CD4-positive, alpha-beta memory T cell (primary cell): ENCODE data around the gene CEP72. TPM values are rescaled to one million over a fixed set of nuclear protein-coding genes. Genes with fewer than 3 reads are reported as not detected.
A peak's percentile ranks its signal among the peaks of the same experiment; 100 is the strongest.

Experiments
- CTCF ChIA-PET: fragments of 350-600 bp; sonication (Branson Sonifier 250); formaldehyde crosslinking; loops from one replicate; lab custom pipeline; 2021; ENCODE audit warnings: inconsistent platforms; ENCODE audit not compliant: partially characterized antibody; lab: Charles Lee
- POLR2A ChIA-PET: fragments of 350-600 bp; sonication (Branson Sonifier 250); formaldehyde crosslinking; loops from one replicate; lab custom pipeline; 2021; ENCODE audit not compliant: partially characterized antibody; lab: Charles Lee
- DNase-seq, 5 donors: peaks; one replicate each; pipeline versions ENCODE4 v3.0.0 to v3.0.0-alpha.2; 2020 to 2022; ENCODE audit warnings: mixed read lengths in 1 of 5
- H3K27ac ChIP-seq: one replicate; pipeline ENCODE4 v1.7.0; 2013; ENCODE audit warnings: low read depth, low read length
- H3K27me3 ChIP-seq: 2 replicates; pipeline ENCODE4 v1.7.0; 2013; ENCODE audit warnings: mild to moderate bottlenecking, low read length, moderate library complexity; ENCODE audit not compliant: insufficient read depth
- H3K36me3 ChIP-seq: 2 replicates; pipeline ENCODE4 v1.7.0; 2013; ENCODE audit warnings: mild to moderate bottlenecking, low read length, moderate library complexity; ENCODE audit not compliant: insufficient read depth
- H3K4me1 ChIP-seq: 2 replicates; pipeline ENCODE4 v1.7.0; 2013; ENCODE audit warnings: mild to moderate bottlenecking, low read length, moderate library complexity; ENCODE audit not compliant: insufficient read depth
- H3K4me3 ChIP-seq, 2 donors: one replicate each; pipeline ENCODE4 v1.7.0; 2013; ENCODE audit warnings: low read length in 2 of 2, mild to moderate bottlenecking in 1 of 2
- H3K9me3 ChIP-seq, 2 donors: one replicate each; pipeline ENCODE4 v1.7.0; 2013; ENCODE audit warnings: low read length in 2 of 2, control low read depth in 1 of 2; ENCODE audit not compliant: control insufficient read depth in 1 of 2
- H3K27ac Mint-ChIP-seq, 7 donors: one replicate each; pipeline ENCODE4 v1.8.0; 2020 to 2021; ENCODE audit warnings: mixed read lengths in 7 of 7, mild to moderate bottlenecking in 6 of 7, inconsistent platforms in 3 of 7, moderate library complexity in 3 of 7
- H3K27me3 Mint-ChIP-seq, 2 donors: one replicate each; pipeline ENCODE4 v1.8.0; 2020 to 2021; ENCODE audit warnings: mixed read lengths in 2 of 2
- H3K36me3 Mint-ChIP-seq, 2 donors: one replicate each; pipeline ENCODE4 v1.8.0; 2020 to 2021; ENCODE audit warnings: mixed read lengths in 2 of 2, inconsistent platforms in 1 of 2, mild to moderate bottlenecking in 1 of 2
- H3K4me1 Mint-ChIP-seq, 4 donors: one replicate each; pipeline ENCODE4 v1.8.0; 2020 to 2021; ENCODE audit warnings: mixed read lengths in 4 of 4, mild to moderate bottlenecking in 1 of 4
- H3K4me3 Mint-ChIP-seq, 8 donors: one replicate each; pipeline ENCODE4 v1.8.0; 2020 to 2021; ENCODE audit warnings: mixed read lengths in 8 of 8, mild to moderate bottlenecking in 7 of 8, moderate library complexity in 6 of 8, inconsistent platforms in 3 of 8
- H3K9me3 Mint-ChIP-seq, 8 donors: one replicate each; pipeline ENCODE4 v1.8.0; 2020 to 2021; ENCODE audit warnings: mixed read lengths in 8 of 8, mild to moderate bottlenecking in 5 of 8, inconsistent platforms in 3 of 8, moderate library complexity in 1 of 8
- intact Hi-C: fragments of 100-400 bp; cut with micrococcal nuclease; formaldehyde crosslinking; loops from one replicate; pipeline ENCODE4 v1.15.1; 2023
- polyA plus RNA-seq, 2 donors: library from polyadenylated mRNA; unstranded; fragments of 300-500 nt; fragmentation: Illumina TruSeq; gene quantifications; one replicate each; pipeline ENCODE4 v1.2.3, GENCODE V29; 2021
- total RNA-seq, 2 experiments: library from RNA; stranded (reverse); gene quantifications; one replicate each; pipeline ENCODE4 v1.2.3, GENCODE V29; 2021

The CEP72 gene
- total and polyA plus RNA-seq, 4 experiments from 2014 or later = 2.5 to 28.0 (median 16.2) TPM

- CTCF ChIA-PET = no interaction called here
- no peak overlapping the region for H3K4me3 ChIP-seq
- H3K27me3 Mint-ChIP-seq = no peaks in the 10 kb centered on the region
- POLR2A ChIA-PET = no interaction called here
- DNase-seq = no peak
- no peaks in the 10 kb centered on the region for H3K4me1 ChIP-seq
- H3K27me3 ChIP-seq = no peaks in the 10 kb centered on the region
- no peaks in the 10 kb centered on the region for H3K9me3 ChIP-seq
- no peaks in the 10 kb centered on the region for H3K9me3 Mint-ChIP-seq
- no peak overlapping the region for H3K27ac ChIP-seq
- peaks cover 4% of the 10 kb centered on the region for H3K36me3 ChIP-seq
- peaks cover 0 to 4% (median 2%) of the 10 kb centered on the region in 4 donors for H3K4me1 Mint-ChIP-seq
- H3K36me3 Mint-ChIP-seq = peaks cover 45 to 53% of the 10 kb centered on the region in 2 donors
- intact Hi-C loops = no loop called here
- no peak overlapping the region for H3K4me3 Mint-ChIP-seq
- H3K27ac Mint-ChIP-seq = peak overlapping the region in 3 of 7 donors; percentile 18 to 62 (median 30)
These were observed 48.4 kb downstream of the CEP72 start for GRCh38 chr5:660491-661030.

DNA sequence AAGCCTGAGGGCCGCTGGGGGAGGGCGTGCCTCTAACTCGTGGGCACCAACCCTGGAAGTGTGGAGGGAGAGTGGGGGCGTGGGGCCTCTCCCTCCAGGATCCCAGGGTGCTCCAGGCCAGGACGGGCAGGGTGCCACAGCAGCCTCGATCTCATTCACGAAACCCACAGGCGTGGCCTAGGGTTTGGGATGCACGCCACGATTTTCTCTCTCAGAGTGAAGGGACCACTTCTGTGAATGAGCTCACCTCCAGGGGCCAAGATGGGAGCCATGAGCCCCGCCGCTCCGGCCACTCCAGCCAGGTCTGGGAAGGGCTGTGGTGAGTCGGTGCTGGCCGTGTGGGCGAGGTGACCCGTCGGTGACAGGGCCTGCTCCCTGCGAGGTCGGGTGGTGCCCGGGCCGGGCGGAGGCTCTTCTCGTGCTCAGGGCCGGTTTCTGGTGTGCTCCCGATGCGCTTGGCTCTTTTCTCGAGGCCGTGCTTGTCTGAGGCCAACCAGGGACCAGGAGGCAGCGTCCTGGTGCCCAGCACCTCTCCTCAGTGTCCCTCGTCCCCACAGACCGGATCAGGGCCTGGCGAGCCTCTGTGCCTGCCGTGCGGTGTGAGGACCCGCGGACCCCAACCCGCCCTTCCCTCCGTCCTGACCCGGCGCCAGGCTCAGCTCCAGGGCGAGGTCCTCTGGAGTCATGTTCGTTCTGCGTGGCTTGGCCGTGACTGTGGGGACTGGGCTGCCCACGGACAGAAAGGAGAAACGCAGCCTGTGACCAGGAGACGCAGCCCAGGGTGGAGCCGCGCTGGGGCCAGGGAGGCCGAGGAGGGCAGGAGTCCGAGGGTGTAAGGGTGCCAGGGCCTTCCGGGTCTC is 50.0 kb downstream of the CEP72 start:
- peak overlapping the region in 1 of 7 donors; percentile 60 for H3K27ac Mint-ChIP-seq
- peaks cover under 1 to 4% (median 2%) of the 10 kb centered on the region in 4 donors for H3K4me1 Mint-ChIP-seq
- no peaks in the 10 kb centered on the region for H3K27me3 ChIP-seq
- no peak overlapping the region for H3K4me3 ChIP-seq
- no peak overlapping the region for H3K4me3 Mint-ChIP-seq
- H3K27ac ChIP-seq = no peak overlapping the region
- no peaks in the 10 kb centered on the region for H3K9me3 ChIP-seq
- ChIA-PET POLR2A (no interaction called here), CTCF (no interaction called here)
- H3K36me3 Mint-ChIP-seq = peaks cover 40 to 41% of the 10 kb centered on the region in 2 donors
- H3K9me3 Mint-ChIP-seq = no peaks in the 10 kb centered on the region
- no peaks in the 10 kb centered on the region for H3K4me1 ChIP-seq
- no peaks in the 10 kb centered on the region for H3K27me3 Mint-ChIP-seq
- no peak for DNase-seq
- intact Hi-C loops = no loop called here
- H3K36me3 ChIP-seq = peaks cover 4% of the 10 kb centered on the region

DNA sequence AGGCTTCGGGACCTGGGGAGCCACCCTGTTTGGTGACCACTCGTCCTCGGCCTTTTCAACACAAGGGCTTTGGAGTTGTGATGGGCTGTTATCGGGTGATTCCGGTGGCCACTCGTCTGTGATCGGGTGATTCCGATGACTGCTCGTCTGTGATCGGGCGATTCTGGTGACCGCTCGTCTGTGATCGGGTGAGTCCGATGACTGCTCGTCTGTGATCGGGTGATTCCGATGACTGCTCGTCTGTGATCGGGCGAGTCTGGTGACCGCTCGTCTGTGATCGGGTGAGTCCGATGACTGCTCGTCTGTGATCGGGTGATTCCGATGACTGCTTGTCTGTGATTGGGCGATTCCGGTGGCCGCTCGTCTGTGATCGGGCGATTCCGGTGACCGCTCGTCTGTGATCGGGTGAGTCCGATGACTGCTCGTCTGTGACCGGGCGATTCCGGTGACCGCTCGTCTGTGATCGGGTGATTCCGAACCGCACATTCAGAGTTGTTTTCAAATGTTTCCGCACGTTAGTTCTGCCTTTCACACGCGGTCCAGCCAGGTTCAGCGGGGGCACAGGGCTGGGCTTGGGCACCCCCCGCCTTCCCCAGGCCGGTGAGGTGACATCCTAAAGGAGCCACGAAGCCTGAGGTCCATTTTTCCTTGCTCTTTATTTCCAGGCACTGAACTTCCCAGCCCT is 50.8 kb downstream of the CEP72 start:
- H3K36me3 Mint-ChIP-seq = peaks cover 38 to 39% of the 10 kb centered on the region in 2 donors
- intact Hi-C loops = no loop called here
- ChIA-PET CTCF (no interaction called here), POLR2A (no interaction called here)
- H3K27me3 ChIP-seq = no peaks in the 10 kb centered on the region
- DNase-seq = peak in 1 of 5 donors; percentile 29
- peaks cover 4% of the 10 kb centered on the region for H3K36me3 ChIP-seq
- H3K27me3 Mint-ChIP-seq = no peaks in the 10 kb centered on the region
- H3K27ac ChIP-seq = no peak overlapping the region
- no peak overlapping the region for H3K4me3 Mint-ChIP-seq
- H3K4me1 Mint-ChIP-seq = peaks cover 1 to 8% (median 5%) of the 10 kb centered on the region in 4 donors
- H3K4me3 ChIP-seq = no peak overlapping the region
- no peak overlapping the region for H3K27ac Mint-ChIP-seq
- H3K4me1 ChIP-seq = no peaks in the 10 kb centered on the region
- H3K9me3 Mint-ChIP-seq = no peaks in the 10 kb centered on the region
- no peaks in the 10 kb centered on the region for H3K9me3 ChIP-seq

DNA sequence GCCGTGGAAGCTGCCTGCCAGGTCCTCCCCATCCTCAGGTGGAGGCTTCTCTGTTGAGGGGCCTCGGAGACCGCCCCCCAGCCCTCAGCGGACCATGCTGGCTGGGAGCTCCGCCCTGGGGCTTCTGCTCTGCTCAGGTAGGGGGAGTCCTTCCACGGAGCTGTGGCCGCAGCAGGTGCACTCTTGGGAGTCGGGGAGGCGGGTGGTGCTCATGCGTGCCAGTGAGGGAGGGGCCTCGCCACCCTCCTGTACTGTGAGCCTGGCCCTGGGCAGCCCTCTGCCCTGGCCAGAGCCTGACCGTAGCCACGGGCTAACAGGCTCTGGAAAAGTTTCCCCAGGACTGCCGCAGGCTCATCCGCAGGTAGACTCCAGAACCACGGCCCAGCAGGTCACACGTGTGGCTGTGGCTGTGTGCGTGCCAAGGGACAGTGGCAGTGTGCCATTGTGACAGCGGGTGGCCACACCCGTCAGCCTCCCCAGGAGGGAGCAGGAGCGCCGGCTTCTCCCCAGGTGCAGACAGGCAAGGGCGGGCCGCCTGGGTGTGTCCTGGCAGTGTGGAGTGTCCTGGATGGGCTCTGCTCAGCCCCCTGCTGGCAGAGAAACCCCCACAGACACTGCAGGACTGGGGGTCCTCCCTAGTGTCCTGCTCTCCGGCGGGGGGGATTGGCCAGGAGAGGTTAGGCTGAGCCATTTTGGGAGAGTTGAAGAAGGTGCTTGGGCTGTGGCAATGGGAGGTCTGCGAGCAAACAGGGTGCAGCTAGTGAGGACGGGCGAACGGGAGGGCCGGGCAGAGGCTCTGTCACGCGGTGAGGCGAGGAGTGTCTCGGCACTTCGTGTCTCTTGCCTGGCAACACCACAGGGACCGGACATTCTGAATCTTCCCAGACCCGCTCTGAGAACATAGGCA is 51.5 kb downstream of the CEP72 start:
- H3K4me3 Mint-ChIP-seq = no peak overlapping the region
- H3K4me1 Mint-ChIP-seq = peaks cover 1 to 8% (median 5%) of the 10 kb centered on the region in 4 donors
- no peaks in the 10 kb centered on the region for H3K27me3 Mint-ChIP-seq
- Histone ChIP-seq H3K4me1 (no peaks in the 10 kb centered on the region), H3K4me3 (no peak overlapping the region), H3K9me3 (no peaks in the 10 kb centered on the region), H3K36me3 (peaks cover 4% of the 10 kb centered on the region), H3K27me3 (no peaks in the 10 kb centered on the region), H3K27ac (no peak overlapping the region)
- intact Hi-C loops = no loop called here
- H3K36me3 Mint-ChIP-seq = peaks cover 33 to 34% of the 10 kb centered on the region in 2 donors
- no peaks in the 10 kb centered on the region for H3K9me3 Mint-ChIP-seq
- ChIA-PET POLR2A (no interaction called here), CTCF (no interaction called here)
- H3K27ac Mint-ChIP-seq = peak overlapping the region in 1 of 7 donors; percentile 63
- peak in 1 of 5 donors; percentile 34 for DNase-seq

DNA sequence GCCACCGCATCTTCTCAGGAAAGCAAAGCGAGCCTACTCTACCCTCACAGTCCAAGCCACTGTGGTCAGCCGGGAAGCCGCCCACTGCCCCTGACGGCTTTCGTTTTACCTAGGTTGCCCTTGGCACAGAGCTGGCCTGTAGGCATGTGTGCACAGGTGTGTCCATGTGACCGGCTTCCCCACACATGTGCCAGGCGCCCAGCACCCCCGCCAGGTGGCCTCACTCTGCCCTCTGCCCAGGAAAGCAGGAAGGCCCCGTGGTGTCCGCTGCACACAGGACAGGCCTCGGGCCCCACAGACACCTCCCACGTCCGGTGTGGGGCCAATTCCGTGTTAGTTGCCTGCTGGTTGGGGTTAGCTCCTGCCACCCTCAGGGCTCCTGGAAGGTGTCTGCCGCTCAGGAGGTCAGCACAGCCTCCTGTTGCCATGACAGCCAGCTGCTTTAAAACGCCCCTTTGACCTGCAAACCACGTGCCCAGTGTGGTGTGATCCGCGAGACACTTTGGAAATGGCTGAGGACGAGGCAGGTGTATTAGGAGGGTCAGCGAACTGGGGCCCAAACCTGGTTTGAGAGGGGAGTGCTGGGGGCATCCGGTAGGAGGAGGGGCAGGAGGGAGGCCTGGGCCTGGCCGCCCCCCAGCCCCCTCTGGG is 52.3 kb downstream of the CEP72 start:
- Histone ChIP-seq H3K36me3 (no peaks in the 10 kb centered on the region), H3K9me3 (no peaks in the 10 kb centered on the region), H3K27me3 (no peaks in the 10 kb centered on the region), H3K4me3 (no peak overlapping the region), H3K27ac (no peak overlapping the region), H3K4me1 (no peaks in the 10 kb centered on the region)
- no peak overlapping the region for H3K4me3 Mint-ChIP-seq
- H3K9me3 Mint-ChIP-seq = no peaks in the 10 kb centered on the region
- CTCF ChIA-PET = no interaction called here
- H3K4me1 Mint-ChIP-seq = peaks cover 1 to 8% (median 4%) of the 10 kb centered on the region in 4 donors
- peaks cover 26 to 28% of the 10 kb centered on the region in 2 donors for H3K36me3 Mint-ChIP-seq
- no peak overlapping the region for H3K27ac Mint-ChIP-seq
- DNase-seq = peak in 1 of 5 donors; percentile 37
- POLR2A ChIA-PET = no interaction called here
- no peaks in the 10 kb centered on the region for H3K27me3 Mint-ChIP-seq
- intact Hi-C loops = no loop called here

DNA sequence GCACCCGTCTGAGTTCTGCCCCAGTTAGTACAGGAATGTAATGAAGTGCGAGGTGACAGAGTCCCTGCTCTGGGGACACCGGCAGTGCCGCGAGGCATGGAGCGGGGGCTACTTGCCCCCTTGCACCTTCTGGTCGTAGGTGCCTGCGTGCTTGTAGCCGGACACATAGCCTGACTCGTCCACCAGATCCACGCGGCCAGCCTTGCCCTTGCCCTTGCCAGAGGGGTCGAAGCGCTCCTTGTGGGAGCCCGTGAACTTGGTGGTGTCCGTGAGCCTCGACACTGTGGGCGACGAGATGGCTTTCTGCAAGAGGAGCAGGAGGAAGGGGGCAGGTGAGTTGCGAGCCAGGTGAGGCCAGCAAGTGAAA is 52.8 kb downstream of the CEP72 start:
- H3K27ac Mint-ChIP-seq = no peak overlapping the region
- DNase-seq = no peak

More for the DNA sequence above, 52.8 kb downstream of the CEP72 start:
- H3K36me3 ChIP-seq = no peaks in the 10 kb centered on the region
- H3K36me3 Mint-ChIP-seq = peaks cover 22 to 24% of the 10 kb centered on the region in 2 donors
- no peaks in the 10 kb centered on the region for H3K9me3 ChIP-seq
- no peaks in the 10 kb centered on the region for H3K27me3 ChIP-seq
- intact Hi-C loops = no loop called here
- H3K4me1 ChIP-seq = no peaks in the 10 kb centered on the region
- no peaks in the 10 kb centered on the region for H3K27me3 Mint-ChIP-seq
- POLR2A ChIA-PET = no interaction called here
- no peaks in the 10 kb centered on the region for H3K9me3 Mint-ChIP-seq
- H3K27ac ChIP-seq = no peak overlapping the region
- CTCF ChIA-PET = no interaction called here
- no peak overlapping the region for H3K4me3 ChIP-seq
- peaks cover 1 to 8% (median 4%) of the 10 kb centered on the region in 4 donors for H3K4me1 Mint-ChIP-seq
- H3K4me3 Mint-ChIP-seq = no peak overlapping the region
